Adipose tissue (tissue), 3 donors: Measurements from ENCODE around the gene TAF3. TPM values are rescaled to one million over a fixed set of nuclear protein-coding genes. Genes with fewer than 3 reads are reported as not detected.
"Not testable (repeated sequence)": the region's sequence is repeated elsewhere in the genome, so short reads cannot be mapped to it uniquely, and the experiment has no call there.

Source experiments
- H3K27ac ChIP-seq: one replicate; pipeline ENCODE4 v1.5.1; 2013; ENCODE audit warnings: low read depth, low read length
- WGBS, 3 donors: extraction: QIAGEN DNeasy Blood & Tissue Kit; methylation state at CpG; one replicate each; pipeline ENCODE4 v1.1.7; 2013; 5-methylcytosine and 5-hydroxymethylcytosine counted together
- polyA plus RNA-seq, 3 donors: library from polyadenylated mRNA; stranded (reverse); fragments of 200-250 nt; gene quantifications; one replicate each; pipeline ENCODE4 v1.2.3, GENCODE V29; 2013
- donor health status: healthy with polysubstance abuse.
- donor health status: Bipolar disorder and iron deficiency.
- donor health status: healthy.

Gene TAF3
- polyA plus RNA-seq, 3 donors, result 2.2 to 5.8 (median 3.8) TPM

DNA sequence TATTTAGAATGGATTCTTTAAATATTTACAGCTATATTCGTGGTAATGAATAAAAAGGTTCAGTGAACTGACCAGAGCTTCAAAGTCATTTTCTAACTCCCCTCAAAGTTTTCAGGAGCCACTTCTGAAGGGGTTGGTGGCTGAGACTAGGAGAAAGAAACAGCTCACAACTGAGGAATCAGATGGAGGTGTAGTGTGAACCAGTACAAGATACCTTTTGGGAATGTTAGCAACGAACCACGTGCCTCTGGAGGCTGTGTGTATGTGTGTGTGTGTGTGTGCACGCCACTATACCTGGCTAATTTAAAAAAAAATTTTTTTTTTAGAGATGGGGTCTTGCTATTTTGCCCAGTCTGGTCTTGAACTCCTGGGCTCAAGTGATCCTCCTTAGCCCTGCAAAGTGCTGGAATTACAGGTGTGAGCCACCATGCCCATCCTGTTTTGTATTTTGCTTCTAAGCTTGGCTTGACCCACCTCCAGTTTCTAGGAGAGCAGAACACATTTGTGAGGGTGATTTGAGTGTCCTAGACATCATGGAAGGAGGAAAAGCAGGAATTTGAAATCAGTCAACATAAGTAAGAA is 9.5 kb upstream of the TAF3 start:
- H3K27ac ChIP-seq, result no peak overlapping the region
- 78 to 80% (median 79%) methylated on average over 4 of the region's 4 CpGs for WGBS, 3 donors

DNA sequence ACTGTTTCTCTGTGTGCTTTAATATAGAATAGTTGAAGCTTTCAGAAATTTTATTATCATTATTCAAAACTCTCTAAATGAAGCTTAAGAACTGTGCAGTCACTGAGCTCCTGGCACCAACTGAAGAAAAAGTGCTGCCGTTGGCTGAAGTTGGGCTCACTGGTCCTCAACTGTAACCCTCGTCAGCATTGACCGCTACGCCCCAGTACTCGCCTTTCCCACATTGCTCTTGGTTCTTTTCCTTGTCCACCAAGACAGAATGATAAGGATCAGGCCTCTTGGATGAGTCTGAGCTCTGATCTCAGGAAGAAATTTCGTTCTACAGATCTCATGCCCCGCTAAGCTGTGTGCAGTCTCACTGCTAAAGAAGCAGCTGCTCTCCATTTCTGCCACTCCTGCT is 7.9 kb upstream of the TAF3 start:
- 75 to 84% (median 81%) methylated on average over 7 of the region's 7 CpGs for WGBS, 3 donors
- H3K27ac ChIP-seq, result no peak overlapping the region

DNA sequence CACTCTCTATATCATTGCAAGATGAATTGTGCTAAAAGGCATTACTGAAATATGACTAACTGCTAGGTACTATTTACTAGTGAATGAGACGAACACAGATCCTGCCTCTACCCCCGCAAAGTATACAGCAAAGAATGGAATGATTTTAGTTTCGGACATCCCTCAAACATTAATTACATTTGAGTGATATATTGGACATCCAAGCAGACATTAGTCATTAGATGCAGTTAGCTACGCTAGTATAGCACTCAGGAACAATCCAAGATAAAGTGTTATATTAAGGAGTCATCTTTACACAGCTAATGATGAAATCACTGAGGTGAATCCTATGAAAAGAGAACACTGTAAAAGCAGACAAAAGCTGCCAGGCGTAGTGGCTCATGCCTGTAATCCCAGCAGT is 7.3 kb upstream of the TAF3 start:
- 78 to 84% (median 83%) methylated on average over 5 of the region's 5 CpGs for WGBS, 3 donors
- no peak overlapping the region for H3K27ac ChIP-seq

DNA sequence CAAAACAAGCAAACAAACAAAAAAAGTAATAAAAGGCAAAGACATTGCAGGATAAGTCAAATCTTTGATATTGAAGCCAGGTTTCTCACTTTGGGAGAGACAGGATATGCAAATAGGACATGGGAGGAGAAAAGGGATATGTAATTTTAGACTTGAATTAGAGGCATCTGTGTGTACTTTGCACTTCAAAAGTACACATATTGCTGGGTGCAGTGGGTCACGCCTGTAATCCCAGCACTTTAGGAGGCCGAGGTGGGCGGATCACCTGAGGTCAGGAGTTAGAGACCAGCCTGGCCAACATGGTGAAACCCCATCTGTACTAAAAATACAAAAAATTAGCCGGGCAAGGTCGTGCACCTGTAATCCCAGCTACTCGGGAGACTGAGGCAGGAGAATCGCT is 6.6 kb upstream of the TAF3 start:
- not testable (repeated sequence) for H3K27ac ChIP-seq
- 49 to 80% (median 72%) methylated on average over 7 of the region's 7 CpGs for WGBS, 3 donors

- no peak overlapping the region for H3K27ac ChIP-seq
- 71 to 89% (median 85%) methylated on average over 3 of the region's 3 CpGs for WGBS, 3 donors
Measured at GRCh38 chr10:7813481-7813880, 4.8 kb upstream of the TAF3 start.

DNA sequence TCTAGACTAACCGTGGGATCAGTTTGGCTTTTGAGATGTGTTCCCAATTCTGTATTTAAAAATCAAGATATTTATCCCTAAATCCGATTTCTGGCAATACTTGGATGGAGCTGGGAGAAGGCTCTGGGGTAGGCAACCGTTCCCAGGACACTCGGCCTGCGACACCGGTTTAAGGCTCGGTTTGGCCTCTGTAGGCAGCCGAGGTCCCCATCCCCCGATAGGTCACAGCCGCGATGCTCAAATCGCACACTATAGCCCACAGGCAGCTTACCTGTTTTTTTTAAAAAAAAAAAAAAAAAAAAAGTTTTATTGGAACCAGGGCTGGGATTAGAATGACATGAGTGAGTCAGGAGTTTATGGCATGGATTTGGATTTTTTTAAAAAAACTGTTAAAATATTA is 729 bp upstream of the TAF3 start:
- H3K27ac ChIP-seq, result no peak overlapping the region
- 5 to 27% (median 16%) methylated on average over 12 of the region's 12 CpGs for WGBS, 3 donors

DNA sequence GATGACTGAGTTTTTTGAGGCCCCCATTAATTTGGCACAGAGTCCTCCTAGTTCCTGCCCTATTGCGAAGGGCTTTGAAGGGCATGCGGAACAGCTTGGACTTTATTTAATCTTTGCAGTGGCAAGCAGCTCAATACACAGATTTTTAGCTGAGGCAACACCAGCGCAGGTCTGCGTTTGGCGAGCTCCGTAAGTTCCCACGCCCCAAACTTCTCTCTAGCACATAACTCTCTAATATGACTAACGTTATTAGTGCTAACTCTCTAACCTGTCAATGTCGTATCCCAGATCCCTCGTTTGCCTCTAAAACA is 366 bp upstream of the TAF3 start:
- WGBS, 3 donors, result 0 to 1% (median 0%) methylated on average over 10 of the region's 10 CpGs
- no peak overlapping the region for H3K27ac ChIP-seq

GRCh38 chr10:7819121-7819460 is 786 bp downstream of the TAF3 start:
- no peak overlapping the region for H3K27ac ChIP-seq
- WGBS, 3 donors, result 0 to 1% (median 0%) methylated on average over 17 of the region's 17 CpGs

- no peak overlapping the region for H3K27ac ChIP-seq
- 84 to 88% (median 85%) methylated on average over 3 of the region's 3 CpGs for WGBS, 3 donors
Measured at GRCh38 chr10:7824251-7824650, 5.9 kb downstream of the TAF3 start.

DNA sequence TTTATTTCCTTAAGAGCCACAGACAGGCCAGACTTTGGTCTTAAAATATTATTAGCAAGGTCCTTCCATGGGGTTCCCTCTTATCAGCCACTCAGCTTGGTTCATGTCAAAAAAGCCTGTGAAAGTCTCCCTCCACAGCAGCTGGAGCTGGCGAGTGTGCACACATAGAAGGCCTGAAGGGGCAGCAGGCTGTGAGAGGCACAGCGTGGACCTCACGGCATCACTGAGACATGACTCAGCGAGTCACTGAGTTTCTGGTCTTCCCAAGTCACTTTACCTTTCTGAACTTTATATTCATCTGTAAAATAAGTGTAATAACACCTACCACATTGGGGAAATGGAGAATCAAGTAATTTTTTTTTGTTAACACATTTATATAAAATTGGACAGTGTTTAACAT is 8.7 kb downstream of the TAF3 start:
- H3K27ac ChIP-seq, result no peak overlapping the region
- 36 to 95% (median 87%) methylated on average over 4 of the region's 4 CpGs for WGBS, 3 donors

- WGBS, 3 donors, result 87 to 95% (median 90%) methylated on average over 10 of the region's 10 CpGs
- no peak overlapping the region for H3K27ac ChIP-seq
Measured at GRCh38 chr10:7829289-7829834, 11.1 kb downstream of the TAF3 start.

DNA sequence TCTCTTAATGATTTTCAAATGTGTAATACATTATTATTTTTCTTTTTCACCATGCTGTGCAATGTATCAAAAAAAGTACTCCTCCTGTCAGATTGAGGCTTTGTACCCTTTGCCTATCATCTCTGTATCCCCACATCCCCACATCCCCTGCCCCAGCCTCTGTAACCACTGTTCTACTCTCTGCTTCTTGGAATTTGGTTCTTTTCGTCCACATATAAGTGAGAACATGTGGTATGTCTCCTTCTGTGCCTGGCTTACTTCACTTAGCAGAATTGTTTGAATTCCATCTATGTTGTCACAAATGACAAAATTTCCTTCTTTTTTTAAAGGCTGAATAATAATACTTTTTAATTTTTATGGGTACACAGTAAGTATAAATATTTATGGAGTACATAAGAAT is 13.8 kb downstream of the TAF3 start:
- 86 to 91% (median 87%) methylated on average over 1 of the region's 1 CpG for WGBS, 3 donors
- H3K27ac ChIP-seq, result no peak overlapping the region

- H3K27ac ChIP-seq, result no peak overlapping the region
Measured at GRCh38 chr10:7833210-7833609, 14.9 kb downstream of the TAF3 start.

GRCh38 chr10:7834262-7834661 is 16.0 kb downstream of the TAF3 start:
- no peak overlapping the region for H3K27ac ChIP-seq
- WGBS, 3 donors, result 92 to 97% (median 94%) methylated on average over 3 of the region's 3 CpGs

GRCh38 chr10:7836571-7836970 is 18.3 kb downstream of the TAF3 start:
- no peak overlapping the region for H3K27ac ChIP-seq
- 84 to 92% (median 87%) methylated on average over 2 of the region's 2 CpGs for WGBS, 3 donors

GRCh38 chr10:7846591-7846990 is 28.3 kb downstream of the TAF3 start:
- WGBS, 3 donors, result 40 to 79% (median 62%) methylated on average over 1 of the region's 1 CpG

DNA sequence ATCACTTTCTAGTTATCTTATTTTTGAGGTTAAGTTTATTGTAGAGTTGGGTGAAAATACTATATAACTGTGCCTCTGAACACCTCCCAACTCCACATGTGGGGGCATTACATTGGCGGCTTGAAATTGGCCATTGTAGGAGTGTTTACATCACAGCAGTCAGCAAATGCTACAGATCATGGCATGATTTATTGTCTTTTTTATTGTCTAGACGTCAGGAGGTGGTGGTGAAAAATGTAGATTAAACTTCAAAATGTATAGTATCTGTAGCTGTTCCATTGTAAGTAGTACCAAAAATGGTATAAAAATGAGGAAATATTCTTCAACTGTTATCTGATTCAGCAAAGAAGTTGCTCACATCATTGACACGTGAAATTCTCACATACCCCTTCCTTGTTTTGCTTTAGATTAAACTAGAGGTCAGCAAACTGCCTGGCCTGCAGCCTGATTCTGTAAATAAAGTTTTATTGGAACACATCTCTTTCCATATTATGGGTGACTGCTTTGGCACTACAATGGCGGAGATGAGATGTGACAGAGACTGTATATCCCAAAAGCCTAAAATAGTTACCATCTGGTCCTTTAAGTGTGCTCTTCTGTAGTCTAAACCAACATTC is 35.0 kb downstream of the TAF3 start:
- 65 to 80% (median 75%) methylated on average over 4 of the region's 4 CpGs for WGBS, 3 donors
- no peak overlapping the region for H3K27ac ChIP-seq

More at GRCh38 chr10:7846591-7846990, 28.3 kb downstream of the TAF3 start:
- H3K27ac ChIP-seq, result no peak overlapping the region

DNA sequence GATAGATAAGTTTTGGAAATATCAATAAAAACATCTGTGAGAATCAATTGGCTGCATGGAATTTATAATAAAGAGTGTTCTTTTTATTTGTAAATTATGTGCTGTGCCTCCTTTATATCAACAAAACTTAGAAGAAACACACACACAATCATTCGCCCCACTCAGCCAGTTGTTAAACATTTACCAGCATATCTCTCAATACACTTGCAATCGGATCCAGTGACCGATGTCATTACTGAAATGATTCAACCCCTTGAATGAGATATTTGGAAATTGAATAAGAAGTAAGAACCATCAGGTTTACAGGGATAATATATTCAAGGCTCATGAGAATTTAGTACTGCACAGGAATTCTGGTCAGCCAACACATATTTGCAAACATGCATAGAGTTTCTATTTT is 35.6 kb downstream of the TAF3 start:
- 24 to 95% (median 83%) methylated on average over 3 of the region's 3 CpGs for WGBS, 3 donors

GRCh38 chr10:7855205-7855604 is 36.9 kb downstream of the TAF3 start:
- no peak overlapping the region for H3K27ac ChIP-seq
- WGBS, 3 donors, result 96 to 97% (median 97%) methylated on average over 4 of the region's 4 CpGs

More for the DNA sequence above, 35.6 kb downstream of the TAF3 start:
- H3K27ac ChIP-seq, result no peak overlapping the region

DNA sequence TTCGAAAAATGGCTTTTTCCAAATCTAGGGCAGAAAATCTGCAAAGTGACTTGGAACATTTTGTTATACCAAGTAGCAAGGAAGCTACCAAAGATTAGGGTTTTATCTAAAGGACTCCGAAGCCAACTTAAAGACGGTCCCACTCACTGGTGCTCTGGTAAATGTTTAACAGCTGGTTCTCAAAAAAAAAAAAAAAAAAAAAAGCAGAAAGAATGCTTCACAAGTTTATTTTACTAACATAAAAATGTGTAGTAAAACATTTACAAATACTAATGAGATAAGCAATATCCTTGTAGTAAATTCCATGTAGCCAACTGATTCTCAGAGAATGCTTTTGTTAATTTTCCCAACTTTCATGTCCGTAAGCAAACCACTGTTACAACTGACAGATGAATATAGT is 38.4 kb downstream of the TAF3 start:
- no peak overlapping the region for H3K27ac ChIP-seq
- WGBS, 3 donors, result 16 to 59% (median 58%) methylated on average over 4 of the region's 4 CpGs
